Thymus (tissue), 14 donors: ENCODE measurements around the gene YWHAQ. TPM values are rescaled to one million over a fixed set of nuclear protein-coding genes. Genes with fewer than 3 reads are reported as not detected.
A peak's percentile ranks its signal among the peaks of the same experiment; 100 is the strongest.

ENCODE experiments used
- DNase-seq, 9 donors: peaks; one replicate each; pipeline ENCODE4 v3.0.0-alpha.2; 2013; ENCODE audit warnings: low spot score in 9 of 9, low read depth in 6 of 9, missing footprints in 1 of 9
- H3K27ac ChIP-seq, 2 donors: one replicate each; pipeline ENCODE4 v1.5.1; 2013; ENCODE audit warnings: control low read depth in 1 of 2, low read depth in 1 of 2, low read length in 1 of 2, mild to moderate bottlenecking in 1 of 2, moderate library complexity in 1 of 2
- H3K27me3 ChIP-seq, 2 donors: one replicate each; pipeline ENCODE4 v1.5.1; 2013; ENCODE audit warnings: low read length in 1 of 2; ENCODE audit not compliant: control insufficient read depth in 2 of 2, insufficient read depth in 1 of 2
- H3K36me3 ChIP-seq, 2 donors: one replicate each; pipeline ENCODE4 v1.5.1; 2013; ENCODE audit warnings: low read length in 1 of 2, mild to moderate bottlenecking in 1 of 2, moderate library complexity in 1 of 2; ENCODE audit not compliant: control insufficient read depth in 2 of 2, insufficient read depth in 2 of 2
- H3K4me1 ChIP-seq, 2 donors: one replicate each; pipeline ENCODE4 v1.5.1; 2013; ENCODE audit warnings: low read length in 2 of 2; ENCODE audit not compliant: control insufficient read depth in 2 of 2, insufficient read depth in 2 of 2
- H3K4me3 ChIP-seq, 2 donors: one replicate each; pipeline ENCODE4 v1.5.1; 2013; ENCODE audit warnings: low read length in 2 of 2, control low read depth in 1 of 2, mild to moderate bottlenecking in 1 of 2
- H3K9me3 ChIP-seq, 2 donors: one replicate each; pipeline ENCODE4 v1.5.1; 2013; ENCODE audit warnings: low read length in 1 of 2, mild to moderate bottlenecking in 1 of 2; ENCODE audit not compliant: control insufficient read depth in 2 of 2, insufficient read depth in 1 of 2
- WGBS: extraction: QIAGEN DNeasy Blood & Tissue Kit; methylation state at CpG from one replicate; pipeline ENCODE4 v1.1.7; 2013; 5-methylcytosine and 5-hydroxymethylcytosine counted together
- long read RNA-seq, 10 donors: transcript quantifications; one replicate each; lab custom pipeline, GENCODE V29; 2026
- polyA plus RNA-seq: library from polyadenylated mRNA; stranded (reverse); fragments of 200-250 nt; gene quantifications from one replicate; pipeline ENCODE4 v1.2.3, GENCODE V29; 2013
- total RNA-seq: library from RNA; stranded (reverse); fragments of 120-200 nt; gene quantifications from one replicate; pipeline ENCODE4 v1.2.4, GENCODE V29; 2013
- donor health status: healthy.

The YWHAQ gene
- total RNA-seq (117 TPM), polyA plus RNA-seq (182 TPM)
- long read RNA-seq, donor 1, transcript YWHAQ-201 (6 exons, 2,208 nt), result major isoform, 8 of 10 reads
- long read RNA-seq, donor 1, partial matches to known transcripts, result 0 of 10 reads
- long read RNA-seq, donor 1, other reads (novel, unspliced or antisense), result 0 of 10 reads
- long read RNA-seq, donor 2, transcript YWHAQ-202 (5 exons, 2,216 nt), result minor isoform, 48 of 225 reads
- long read RNA-seq, donor 2, transcript YWHAQ-201 (6 exons, 2,208 nt), result major isoform, 145 of 225 reads
- long read RNA-seq, donor 2, partial matches to known transcripts, result 32 of 225 reads
- long read RNA-seq, donor 2, other reads (novel, unspliced or antisense), result 0 of 225 reads
- long read RNA-seq, donor 3, transcript YWHAQ-201 (6 exons, 2,208 nt), result major isoform, 73 of 112 reads
- long read RNA-seq, donor 3, transcript YWHAQ-202 (5 exons, 2,216 nt), result minor isoform, 33 of 112 reads
- long read RNA-seq, donor 3, partial matches to known transcripts, result 6 of 112 reads
- long read RNA-seq, donor 3, other reads (novel, unspliced or antisense), result 0 of 112 reads
- long read RNA-seq, donor 4, transcript YWHAQ-202 (5 exons, 2,216 nt), result minor isoform, 15 of 38 reads
- long read RNA-seq, donor 4, transcript YWHAQ-201 (6 exons, 2,208 nt), result major isoform, 23 of 38 reads
- long read RNA-seq, donor 4, partial matches to known transcripts, result 0 of 38 reads
- long read RNA-seq, donor 4, other reads (novel, unspliced or antisense), result 0 of 38 reads
- long read RNA-seq, donor 5, transcript YWHAQ-202 (5 exons, 2,216 nt), result minor isoform, 49 of 158 reads
- long read RNA-seq, donor 5, transcript YWHAQ-201 (6 exons, 2,208 nt), result major isoform, 94 of 158 reads
- long read RNA-seq, donor 5, partial matches to known transcripts, result 15 of 158 reads
- long read RNA-seq, donor 5, other reads (novel, unspliced or antisense), result 0 of 158 reads
- long read RNA-seq, donor 6, transcript YWHAQ-201 (6 exons, 2,208 nt), result major isoform, 70 of 103 reads
- long read RNA-seq, donor 6, transcript YWHAQ-202 (5 exons, 2,216 nt), result minor isoform, 26 of 103 reads
- long read RNA-seq, donor 6, partial matches to known transcripts, result 7 of 103 reads
- long read RNA-seq, donor 6, other reads (novel, unspliced or antisense), result 0 of 103 reads
- long read RNA-seq, donor 7, transcript YWHAQ-202 (5 exons, 2,216 nt), result minor isoform, 23 of 99 reads
- long read RNA-seq, donor 7, transcript YWHAQ-201 (6 exons, 2,208 nt), result major isoform, 69 of 99 reads
- long read RNA-seq, donor 7, partial matches to known transcripts, result 7 of 99 reads
- long read RNA-seq, donor 7, other reads (novel, unspliced or antisense), result 0 of 99 reads
- long read RNA-seq, donor 8, transcript YWHAQ-201 (6 exons, 2,208 nt), result major isoform, 32 of 40 reads
- long read RNA-seq, donor 8, transcript YWHAQ-202 (5 exons, 2,216 nt), result minor isoform, 8 of 40 reads
- long read RNA-seq, donor 8, partial matches to known transcripts, result 0 of 40 reads
- long read RNA-seq, donor 8, other reads (novel, unspliced or antisense), result 0 of 40 reads
- long read RNA-seq, donor 9, transcript YWHAQ-202 (5 exons, 2,216 nt), result minor isoform, 12 of 59 reads
- long read RNA-seq, donor 9, transcript YWHAQ-201 (6 exons, 2,208 nt), result major isoform, 47 of 59 reads
- long read RNA-seq, donor 9, partial matches to known transcripts, result 0 of 59 reads
- long read RNA-seq, donor 9, other reads (novel, unspliced or antisense), result 0 of 59 reads
- long read RNA-seq, donor 10, transcript YWHAQ-202 (5 exons, 2,216 nt), result minor isoform, 22 of 79 reads
- long read RNA-seq, donor 10, transcript YWHAQ-201 (6 exons, 2,208 nt), result major isoform, 57 of 79 reads
- long read RNA-seq, donor 10, partial matches to known transcripts, result 0 of 79 reads
- long read RNA-seq, donor 10, other reads (novel, unspliced or antisense), result 0 of 79 reads

DNA sequence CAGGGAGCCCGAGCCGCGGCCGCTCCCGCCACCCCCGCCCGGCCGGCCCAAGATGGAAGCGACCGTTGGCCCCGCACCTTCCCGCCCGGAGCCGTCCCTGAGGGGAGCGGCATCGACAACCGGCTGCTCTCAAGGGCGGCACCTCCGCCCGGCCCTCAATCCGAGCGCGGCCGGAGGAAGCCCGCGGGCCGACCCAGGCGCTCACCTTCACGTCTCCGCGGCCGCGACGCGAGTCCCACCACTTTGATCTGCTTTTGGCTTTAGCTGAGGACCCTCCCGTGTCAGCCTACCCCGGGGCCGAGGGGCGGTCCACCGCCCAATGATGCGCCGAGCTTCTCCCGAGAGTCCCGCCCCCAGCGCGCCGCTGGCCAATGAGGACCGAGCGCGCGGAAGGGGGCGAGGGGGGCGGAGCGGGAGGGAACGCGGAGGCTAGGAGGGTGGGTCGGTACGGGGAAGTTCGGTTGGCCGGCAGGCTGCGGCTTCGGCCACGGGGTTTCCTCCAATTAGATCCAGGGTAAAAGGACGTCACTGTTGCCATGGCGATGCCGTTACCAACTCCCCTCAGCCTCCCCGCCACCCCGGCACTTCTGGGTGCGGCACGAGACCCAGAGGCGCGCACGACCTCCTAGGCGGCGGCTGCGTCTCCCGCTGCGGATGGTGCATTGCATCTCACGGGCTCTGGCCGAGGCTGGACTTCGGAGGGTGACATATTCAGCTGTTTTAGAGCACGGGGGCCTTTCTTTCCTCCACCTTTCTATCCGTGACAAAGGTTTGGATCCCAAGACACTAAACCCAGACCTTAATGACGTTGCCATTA is at the start of gene YWHAQ:
Gene YWHAQ, minus strand, starts transcription at position 262 of the 817 bp plus-strand sequence. CDS start 545 bp downstream, outside the sequence.
- H3K36me3 ChIP-seq, result peaks cover 3 to 25% of the 10 kb centered on the region in 2 donors
- peak; percentile 87 to 97 (median 96) for DNase-seq
- under 1% methylated on average over 84 of the region's 84 CpGs for WGBS
- peak within 1 kb of the TSS; percentile 92 for H3K27ac ChIP-seq
- H3K4me3 ChIP-seq, result peak within 1 kb of the TSS; percentile 83 to 95
- peaks cover 0 to 2% of the 10 kb centered on the region in 2 donors for H3K27me3 ChIP-seq
- H3K9me3 ChIP-seq, result peaks cover 0 to 16% of the 10 kb centered on the region in 2 donors
- peaks cover 17 to 18% of the 10 kb centered on the region in 2 donors for H3K4me1 ChIP-seq

DNA sequence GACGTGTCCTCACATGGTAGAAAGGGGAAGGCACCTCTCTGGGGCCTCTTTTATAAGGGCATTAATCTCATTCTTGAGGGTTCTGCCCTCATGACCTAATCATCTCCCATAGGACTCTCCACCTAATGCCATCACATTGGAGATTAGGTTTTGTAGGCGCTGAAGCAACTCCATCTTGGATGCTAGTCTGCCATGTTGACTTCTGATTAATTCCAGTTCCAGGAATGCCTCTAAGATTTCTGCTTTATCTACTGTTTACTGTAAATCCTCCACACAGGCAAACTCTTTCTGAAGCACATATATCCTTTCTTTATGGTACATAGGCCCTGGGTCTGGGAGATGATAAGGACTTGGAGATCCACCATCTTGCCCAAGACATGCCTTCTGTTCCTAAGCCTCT is 49.3 kb upstream of the YWHAQ start:
- WGBS, result 99% methylated on average over 2 of the region's 2 CpGs
- H3K9me3 ChIP-seq, result no peaks in the 10 kb centered on the region
- peaks cover 0 to 8% of the 10 kb centered on the region in 2 donors for H3K4me1 ChIP-seq
- H3K27ac ChIP-seq, result no peak overlapping the region
- H3K27me3 ChIP-seq, result no peaks in the 10 kb centered on the region
- H3K36me3 ChIP-seq, result no peaks in the 10 kb centered on the region
- DNase-seq, result no peak
- no peak overlapping the region for H3K4me3 ChIP-seq

- Histone ChIP-seq H3K27ac (no peak overlapping the region), H3K4me1 (peaks cover 0 to 8% of the 10 kb centered on the region in 2 donors), H3K9me3 (no peaks in the 10 kb centered on the region), H3K36me3 (no peaks in the 10 kb centered on the region), H3K27me3 (no peaks in the 10 kb centered on the region), H3K4me3 (no peak overlapping the region)
- WGBS, result 93% methylated on average over 2 of the region's 2 CpGs
- no peak for DNase-seq
Measured at GRCh38 chr2:9679218-9679617, 48.4 kb upstream of the YWHAQ start.

GRCh38 chr2:9678544-9678943 is 47.7 kb upstream of the YWHAQ start:
- Histone ChIP-seq H3K36me3 (no peaks in the 10 kb centered on the region), H3K27ac (no peak overlapping the region), H3K9me3 (no peaks in the 10 kb centered on the region), H3K4me3 (no peak overlapping the region), H3K27me3 (no peaks in the 10 kb centered on the region), H3K4me1 (peaks cover 0 to 8% of the 10 kb centered on the region in 2 donors)
- DNase-seq, result no peak
- 84% methylated on average over 10 of the region's 10 CpGs for WGBS

DNA sequence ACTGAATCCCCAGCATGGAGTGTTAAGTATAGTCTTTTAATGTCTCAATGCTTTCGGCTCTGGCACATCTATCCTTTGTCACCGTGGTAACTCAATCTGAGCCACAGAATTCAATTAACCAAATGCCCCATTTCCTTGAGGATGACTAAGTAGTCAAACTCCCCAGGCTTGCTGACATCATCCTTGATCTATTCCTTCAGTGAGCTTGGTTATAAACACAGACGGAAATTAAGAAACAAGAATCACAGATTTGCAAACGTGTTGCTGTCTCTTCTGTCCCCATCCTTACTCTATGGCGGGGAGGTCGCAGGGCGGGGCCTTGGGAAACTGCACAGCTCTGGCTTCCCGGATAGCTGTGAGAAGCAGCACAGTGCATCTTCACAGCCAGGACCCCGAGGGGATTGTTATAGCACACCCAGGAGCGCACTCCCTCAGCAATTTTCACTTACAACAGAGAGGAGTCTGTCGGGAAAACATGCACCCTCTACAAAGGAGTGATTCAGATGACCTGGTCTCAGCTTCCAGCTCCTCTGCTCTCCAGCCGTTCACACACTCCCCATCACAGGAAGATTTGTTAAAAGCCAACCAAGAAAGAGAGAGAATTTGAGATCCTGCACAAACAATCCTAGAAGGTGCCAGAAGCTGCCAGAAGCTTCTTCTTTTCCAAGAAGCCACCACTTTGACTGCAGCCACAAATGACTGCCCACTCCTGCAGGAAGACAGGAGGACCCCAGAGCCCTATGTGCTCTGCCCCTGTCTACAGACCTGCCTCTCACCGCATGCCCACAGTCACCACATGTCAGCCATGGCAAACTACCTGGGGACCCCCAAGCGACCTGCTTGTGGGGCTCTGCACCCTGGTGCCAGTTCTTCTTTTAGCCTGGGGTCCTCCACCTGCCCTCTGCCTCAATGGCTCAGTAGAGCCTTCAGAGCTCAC is 44.9 kb upstream of the YWHAQ start:
- no peaks in the 10 kb centered on the region for H3K27me3 ChIP-seq
- no peak for DNase-seq
- 86% methylated on average over 14 of the region's 14 CpGs for WGBS
- peaks cover 0 to under 1% of the 10 kb centered on the region in 2 donors for H3K4me1 ChIP-seq
- no peaks in the 10 kb centered on the region for H3K36me3 ChIP-seq
- no peak overlapping the region for H3K27ac ChIP-seq
- no peak overlapping the region for H3K4me3 ChIP-seq
- H3K9me3 ChIP-seq, result no peaks in the 10 kb centered on the region

DNA sequence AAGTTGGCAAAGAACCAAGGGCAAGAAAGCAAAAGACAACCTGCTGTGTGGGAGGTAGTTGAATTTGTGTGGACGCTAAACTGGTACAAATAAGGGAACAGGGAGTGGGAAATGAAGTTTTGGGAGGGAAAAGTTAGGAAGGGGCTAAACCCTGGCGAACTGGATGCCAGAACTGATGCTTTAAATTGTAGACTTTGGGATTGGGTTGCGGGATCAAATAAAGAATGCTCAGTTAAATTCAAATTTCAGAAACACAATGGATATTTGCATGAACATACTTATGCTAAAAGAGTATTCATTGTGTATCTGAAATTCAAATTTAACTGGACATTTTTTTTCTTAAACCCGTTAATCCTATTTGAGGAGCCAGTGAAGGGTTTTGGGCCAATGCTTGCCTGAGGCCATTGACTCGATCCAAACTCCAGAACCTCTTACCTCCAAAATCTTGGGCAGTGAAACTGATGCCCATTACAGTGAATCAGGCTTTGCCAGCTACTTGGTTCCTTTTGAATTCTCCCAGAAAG is 44.2 kb upstream of the YWHAQ start:
- H3K27me3 ChIP-seq, result no peaks in the 10 kb centered on the region
- WGBS, result 97% methylated on average over 5 of the region's 5 CpGs
- H3K27ac ChIP-seq, result no peak overlapping the region

More for the DNA sequence above, 44.2 kb upstream of the YWHAQ start:
- Histone ChIP-seq H3K9me3 (no peaks in the 10 kb centered on the region), H3K4me1 (no peaks in the 10 kb centered on the region), H3K36me3 (no peaks in the 10 kb centered on the region), H3K4me3 (no peak overlapping the region)
- DNase-seq, result no peak
